GM12891 (cell line): Measurements from ENCODE around the gene KRTAP15-1.

Experiments used
- DNase-seq: peaks from one replicate; pipeline ENCODE4 v3.0.0; 2011; ENCODE audit warnings: low spot score; ENCODE audit not compliant: insufficient read length
- FAIRE-seq: peaks from 2 replicates; lab custom pipeline; 2011; peaks lifted over from hg19 to GRCh38; lab: Jason Lieb, UNC
- PAX5 ChIP-seq: IDR thresholded peaks from 2 replicates; pipeline ENCODE4 v1.6.1; 2011; ENCODE audit warnings: low read length, moderate library complexity, mild to moderate bottlenecking; ENCODE audit not compliant: insufficient read depth, severe bottlenecking
- POLR2A ChIP-seq: IDR thresholded peaks from 2 replicates; pipeline ENCODE4 v1.6.1; 2011; ENCODE audit warnings: low read depth, low read length, control low read depth
- POLR2AphosphoS5 ChIP-seq: IDR thresholded peaks from 2 replicates; pipeline ENCODE4 v1.6.1; 2011; ENCODE audit warnings: low read depth, low read length, control low read depth
- POU2F2 ChIP-seq: IDR thresholded peaks from 2 replicates; pipeline ENCODE4 v1.6.1; 2011; ENCODE audit warnings: low read depth, mild to moderate bottlenecking, control low read depth, low read length, moderate library complexity
- SPI1 ChIP-seq: IDR thresholded peaks from 2 replicates; pipeline ENCODE4 v1.6.1; 2011; ENCODE audit warnings: low read depth, low read length, control low read depth
- TAF1 ChIP-seq: IDR thresholded peaks from 2 replicates; pipeline ENCODE4 v1.6.1; 2011; ENCODE audit warnings: low read depth, low read length, control low read depth

The KRTAP15-1 gene

GRCh38 chr21:30482130-30482529 lies 42.1 kb downstream of the KRTAP15-1 start:
- no peak for TF ChIP-seq POLR2AphosphoS5
- TF ChIP-seq POLR2A: no peak
- no peak for TF ChIP-seq SPI1
- no peak for TF ChIP-seq POU2F2
- TF ChIP-seq TAF1: no peak
- TF ChIP-seq PAX5: no peak
- FAIRE-seq (no peak), DNase-seq (no peak)

- TF ChIP-seq POU2F2: no peak
- TF ChIP-seq POLR2A: no peak
- TF ChIP-seq TAF1: no peak
- no peak for TF ChIP-seq POLR2AphosphoS5
- no peak for TF ChIP-seq PAX5
- no peak for TF ChIP-seq SPI1
- DNase-seq: no peak
- no peak for FAIRE-seq
Observed at GRCh38 chr21:30486180-30486579, 46.1 kb downstream of the KRTAP15-1 start.

GRCh38 chr21:30487336-30487735 lies 47.3 kb downstream of the KRTAP15-1 start, which contains the start of gene KRTAP19-2:
KRTAP19-2 (minus strand) TSS chr21:30487436; CDS start chr21:30487348, 88 bp downstream.
- no peak for FAIRE-seq
- DNase-seq: no peak
- TF ChIP-seq PAX5: no peak
